HCT116 (cell line): ENCODE measurements around the gene ELAVL1. TPM values are rescaled to one million over a fixed set of nuclear protein-coding genes. Genes with fewer than 3 reads are reported as not detected.

Source experiments
- ATAC-seq: fragments of 200-7000 bp; cut with Tn5 transposase; 2 replicates; pipeline ENCODE4 v1.9.1; 2020; ENCODE audit warnings: mild to moderate bottlenecking, moderate library complexity
- BruUV-seq: library from RNA; stranded (reverse); fragments of 400-500 nt; replicated peaks from 2 replicates; lab custom pipeline; 2021; lab: Mats Ljungman, UMichigan
- CTCF ChIA-PET: fragments of 300-600 bp; sonication (Branson Sonifier 250); formaldehyde crosslinking; loops from one replicate; lab custom pipeline; 2021; ENCODE audit warnings: antibody characterized with exemption; lab: Charles Lee
- POLR2A ChIA-PET: fragments of 300-600, 350-600 bp; sonication (Branson Sonifier 250); formaldehyde crosslinking; loops from one replicate; lab custom pipeline; 2021; ENCODE audit warnings: antibody characterized with exemption; lab: Charles Lee
- RAD21 ChIA-PET, 2 experiments: fragments of 300-600 bp; sonication (Branson Sonifier 250); formaldehyde crosslinking; loops; one replicate each; lab custom pipeline; 2023; ENCODE audit warnings: low total read pairs in 2 of 2; ENCODE audit not compliant: uncharacterized antibody in 2 of 2, unreplicated experiment in 2 of 2, low non-redundant PET in 1 of 2; lab: Charles Lee
- DNase-seq: peaks from one replicate; pipeline ENCODE4 v3.0.0-alpha.2; 2010; ENCODE audit warnings: low read depth, low spot score
- H2AFZ ChIP-seq: fragments of 200-600 bp; shearing (Covaris generic), sonication (generic); 2 replicates; pipeline ENCODE4 v1.6.1; 2017; ENCODE audit warnings: low read depth, mixed run types, mixed read lengths, antibody characterized with exemption, low read length; ENCODE audit not compliant: poor library complexity, severe bottlenecking
- H3K27ac ChIP-seq: 2 replicates; pipeline ENCODE4 v1.5.1; 2012; ENCODE audit warnings: low read depth, low read length
- H3K27me3 ChIP-seq: fragments of 200-600 bp; sonication (generic); 2 replicates; pipeline ENCODE4 v1.6.1; 2016; ENCODE audit warnings: mixed run types, low read length, mixed read lengths; ENCODE audit not compliant: insufficient read depth
- H3K36me3 ChIP-seq, 2 experiments: fragments of 200-500 bp in 1 of 2; fragments of 200-600 bp in 1 of 2; sonication (Bioruptor generic) in 1 of 2; sonication (generic) in 1 of 2; 2 replicates each; pipeline versions ENCODE4 v1.5.1 to v1.6.1; 2014 to 2016; ENCODE audit warnings: low read length in 2 of 2, inconsistent platforms in 1 of 2, mixed read lengths in 1 of 2, mixed run types in 1 of 2; ENCODE audit not compliant: insufficient read depth in 2 of 2, control insufficient read depth in 1 of 2
- H3K4me1 ChIP-seq, 2 experiments: fragments of 200-600 bp in 1 of 2; sonication (generic) in 1 of 2; 2 replicates each; pipeline versions ENCODE4 v1.5.1 to v1.6.1; 2012 to 2017; ENCODE audit warnings: low read length in 2 of 2, inconsistent platforms in 1 of 2, mild to moderate bottlenecking in 1 of 2, mixed read lengths in 1 of 2, mixed run types in 1 of 2, moderate library complexity in 1 of 2; ENCODE audit not compliant: insufficient read depth in 2 of 2, control insufficient read depth in 1 of 2
- H3K4me2 ChIP-seq: fragments of 200-600 bp; sonication (generic); 2 replicates; pipeline ENCODE4 v1.6.1; 2017; ENCODE audit warnings: mixed run types, low read length, mixed read lengths
- H3K4me3 ChIP-seq, 2 experiments: fragments of 200-600 bp in 1 of 2; sonication (generic) in 1 of 2; replicated peaks in 1 of 2; 2 replicates each; pipeline ENCODE4 v1.5.1; 2011 to 2016; ENCODE audit warnings: low read length in 2 of 2, control low read depth in 1 of 2, low read depth in 1 of 2, mild to moderate bottlenecking in 1 of 2, mixed read lengths in 1 of 2, mixed run types in 1 of 2
- H3K79me2 ChIP-seq: fragments of 200-600 bp; sonication (generic); 2 replicates; pipeline ENCODE4 v1.6.1; 2017; ENCODE audit warnings: mild to moderate bottlenecking, mixed run types, low read length, moderate library complexity, mixed read lengths; ENCODE audit not compliant: insufficient read depth
- H3K9ac ChIP-seq: fragments of 200-600 bp; sonication (generic); 2 replicates; pipeline ENCODE4 v1.6.1; 2016; ENCODE audit warnings: low read length, mixed read lengths
- H3K9me2 ChIP-seq: fragments of 200-600 bp; sonication (generic), shearing (Covaris generic); 2 replicates; pipeline ENCODE4 v1.6.1; 2017; ENCODE audit warnings: mixed run types, mild to moderate bottlenecking, moderate library complexity; ENCODE audit not compliant: insufficient read depth
- H3K9me3 ChIP-seq, 2 experiments: fragments of 200-500 bp in 1 of 2; fragments of 200-600 bp in 1 of 2; sonication (Bioruptor generic) in 1 of 2; sonication (generic) in 1 of 2; 2 replicates each; pipeline ENCODE4 v1.6.1; 2014 to 2017; ENCODE audit warnings: low read length in 2 of 2, mixed read lengths in 2 of 2, inconsistent platforms in 1 of 2, low read depth in 1 of 2, mild to moderate bottlenecking in 1 of 2, mixed run types in 1 of 2, moderate library complexity in 1 of 2; ENCODE audit not compliant: control insufficient read depth in 1 of 2, insufficient read depth in 1 of 2
- H4K20me1 ChIP-seq: fragments of 200-600 bp; sonication (generic), shearing (Covaris generic); 2 replicates; pipeline ENCODE4 v1.6.1; 2017; ENCODE audit warnings: mixed run types, mild to moderate bottlenecking, moderate library complexity; ENCODE audit not compliant: insufficient read depth
- ATF3 ChIP-seq: IDR thresholded peaks from 2 replicates; pipeline ENCODE4 v1.6.1; 2012
- CBX3 ChIP-seq: IDR thresholded peaks from 2 replicates; pipeline ENCODE4 v1.6.1; 2012; ENCODE audit warnings: low read depth
- JUND ChIP-seq: IDR thresholded peaks from 2 replicates; pipeline ENCODE4 v1.6.1; 2012
- MAX ChIP-seq: IDR thresholded peaks from 2 replicates; pipeline ENCODE4 v1.6.1; 2012
- POLR2AphosphoS5 ChIP-seq: IDR thresholded peaks from 2 replicates; pipeline ENCODE4 v1.6.1; 2011; ENCODE audit warnings: mild to moderate bottlenecking, low read depth, low read length, moderate library complexity
- RAD21 ChIP-seq: IDR thresholded peaks from 2 replicates; pipeline ENCODE4 v1.6.1; 2012; ENCODE audit warnings: low read depth, mild to moderate bottlenecking
- SRF ChIP-seq: IDR thresholded peaks from 2 replicates; pipeline ENCODE4 v1.6.1; 2012; ENCODE audit warnings: low read depth
- YY1 ChIP-seq: IDR thresholded peaks from 2 replicates; pipeline ENCODE4 v1.6.1; 2011; ENCODE audit warnings: low read length, low read depth, moderate library complexity, mild to moderate bottlenecking; ENCODE audit not compliant: insufficient replicate concordance; ENCODE audit errors: extremely low read depth
- ZBTB33 ChIP-seq: IDR thresholded peaks from 2 replicates; pipeline ENCODE4 v1.6.1; 2011; ENCODE audit warnings: mild to moderate bottlenecking, low read length, moderate library complexity; ENCODE audit not compliant: insufficient replicate concordance; ENCODE audit errors: extremely low read depth
- ZFX ChIP-seq: fragments of 450-650 bp; IDR thresholded peaks from 2 replicates; pipeline ENCODE4 v1.6.1; 2017
- intact Hi-C: fragments of 100-400 bp; cut with micrococcal nuclease; formaldehyde crosslinking; loops from 2 replicates; pipeline ENCODE4 v1.10.0; 2022
- total RNA-seq: library from RNA; stranded (reverse); gene quantifications from one replicate; pipeline ENCODE4 v1.2.1, GENCODE V29; 2021; ENCODE audit not compliant: unreplicated experiment

Gene ELAVL1
- total RNA-seq, 1 experiment from 2014 or later: 134 TPM

DNA sequence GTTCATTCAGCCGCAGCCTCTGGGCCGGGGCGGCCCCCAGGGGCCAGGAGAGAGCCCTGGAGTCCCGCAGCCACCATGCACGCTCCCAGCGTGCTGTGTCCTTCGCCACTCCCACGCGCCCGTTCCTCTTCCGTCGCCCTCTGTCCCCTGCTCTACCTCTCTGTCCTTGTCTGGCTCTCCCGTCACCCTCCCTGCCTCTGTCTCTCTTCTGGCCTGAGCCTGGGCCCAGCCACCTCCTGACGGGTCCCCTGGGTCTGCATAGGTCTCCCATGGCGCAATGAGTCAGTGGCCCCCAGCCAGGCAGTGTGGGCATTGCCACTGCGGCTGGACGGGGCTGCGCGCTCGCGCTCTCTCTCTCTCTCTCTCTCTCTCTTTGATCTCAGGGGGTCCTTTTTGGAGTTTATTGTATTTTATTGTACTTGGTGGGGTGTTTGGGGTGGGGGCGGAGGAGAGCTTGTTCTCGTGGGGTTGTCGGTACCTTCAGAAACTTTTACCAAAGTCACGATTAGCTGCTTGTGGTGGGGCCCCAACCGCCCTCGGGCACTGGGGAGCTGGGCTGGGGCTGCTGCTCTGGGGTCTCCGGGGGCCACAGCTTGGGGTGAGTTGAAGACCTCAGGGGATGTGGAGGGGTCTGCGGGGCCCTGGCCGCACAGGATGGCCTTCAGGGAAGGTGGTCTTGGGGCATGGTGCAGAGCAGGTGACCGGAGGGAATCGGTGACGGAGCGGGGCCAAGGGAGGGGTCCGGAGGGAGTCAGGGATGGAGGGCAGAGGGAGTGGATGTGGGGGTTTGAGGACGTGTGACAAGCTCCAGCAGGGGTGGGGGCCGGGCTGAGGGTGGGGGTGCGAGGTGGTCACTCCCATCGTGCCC is 92.5 kb downstream of the ELAVL1 start:
- H3K4me1 ChIP-seq: peaks cover 5 to 25% of the 10 kb centered on the region in 2 experiments; a peak in 3 of 4 replicates
- DNase-seq: no peak
- no peaks in the 10 kb centered on the region for H3K9me2 ChIP-seq
- ATAC-seq: no peak
- no peak overlapping the region for H3K27ac ChIP-seq
- intact Hi-C loops: no loop called here
- RAD21 ChIA-PET: no interaction called here
- CTCF ChIA-PET: interaction anchor here (1.0 kb wide), 1 partner anchor 9 kb away, joined by 4 read pairs; the partner anchor contains the start of gene MAP2K7
- H3K4me3 ChIP-seq: no peak overlapping the region
- H3K9me3 ChIP-seq: no peaks in the 10 kb centered on the region
- POLR2A ChIA-PET: no interaction called here
- no peak overlapping the region for H3K4me2 ChIP-seq
- no peaks in the 10 kb centered on the region for H3K27me3 ChIP-seq
- H2AFZ ChIP-seq: no peak overlapping the region
- H3K36me3 ChIP-seq: peaks cover 5 to 6% of the 10 kb centered on the region in 2 experiments; a peak in 3 of 4 replicates
- TF ChIP-seq MAX: no peak
- TF ChIP-seq ZFX: no peak
- TF ChIP-seq ZBTB33: no peak
- no peak for TF ChIP-seq ATF3
- no peak for TF ChIP-seq RAD21
- TF ChIP-seq JUND: no peak
- no peak for TF ChIP-seq CBX3
- no peak for TF ChIP-seq SRF
- no peak for TF ChIP-seq YY1
- TF ChIP-seq POLR2AphosphoS5: no peak
- H3K9ac ChIP-seq: no peak overlapping the region
- peaks cover 15% of the 10 kb centered on the region for H3K79me2 ChIP-seq
- no TSS peak for BruUV-seq
- H4K20me1 ChIP-seq: no peaks in the 10 kb centered on the region
